Activated T-cell treated with anti-CD3 and anti-CD28 coated beads, Interleukin-2, amount 50 U/mL, for 4 hours (primary cell): ENCODE data around the gene PRAMEF27. TPM values are rescaled to one million over a fixed set of nuclear protein-coding genes. Genes with fewer than 3 reads are reported as not detected.
"Not testable (repeated sequence)": the region's sequence is repeated elsewhere in the genome, so short reads cannot be mapped to it uniquely, and the experiment has no call there.

Experiments
- ATAC-seq, 2 donors: fragments of 200-7000 bp; cut with Tn5 transposase; one replicate each; pipeline ENCODE4 v1.10.0; 2021
- DNase-seq: peaks from one replicate; pipeline ENCODE4 v3.0.0-alpha.2; 2020
- H3K27me3 Mint-ChIP-seq: one replicate; pipeline ENCODE4 v1.8.0; 2021; ENCODE audit warnings: low read depth, mixed read lengths
- H3K36me3 Mint-ChIP-seq: one replicate; pipeline ENCODE4 v1.8.0; 2022; ENCODE audit warnings: mixed read lengths; ENCODE audit not compliant: insufficient read depth
- H3K4me1 Mint-ChIP-seq: one replicate; pipeline ENCODE4 v1.8.0; 2021; ENCODE audit warnings: low read depth, mixed read lengths
- H3K4me3 Mint-ChIP-seq: one replicate; pipeline ENCODE4 v1.8.0; 2021; ENCODE audit warnings: mild to moderate bottlenecking, moderate library complexity, mixed read lengths
- H3K9me3 Mint-ChIP-seq: one replicate; pipeline ENCODE4 v1.8.0; 2021; ENCODE audit warnings: mixed read lengths
- total RNA-seq, 3 donors: library from RNA; stranded (reverse); gene quantifications; one replicate each; pipeline ENCODE4 v1.2.1, GENCODE V29; 2021

PRAMEF27 gene
- not detected for total RNA-seq

DNA sequence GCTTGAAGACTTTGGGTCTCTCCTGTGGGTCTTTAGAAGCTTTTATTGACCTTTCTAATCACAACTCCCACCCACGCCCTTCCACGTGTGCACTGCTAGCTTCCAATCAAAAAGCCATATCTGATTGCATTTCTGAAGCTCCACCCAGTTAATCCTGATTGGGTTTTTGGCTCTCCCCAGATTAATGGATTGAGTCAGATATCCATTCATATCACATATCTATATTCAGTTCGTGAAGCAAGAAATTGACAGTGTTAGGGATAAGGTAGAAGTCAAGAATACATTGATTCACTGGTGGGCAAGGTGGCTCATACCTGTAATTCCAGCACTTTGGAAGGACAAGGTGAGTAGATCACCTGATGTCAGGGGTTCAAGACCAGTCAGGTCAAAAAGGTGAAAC lies at the start of gene PRAMEF27:
TSS of gene PRAMEF27 (minus strand) at position 101 of the 400 bp plus-strand sequence. CDS start 2,916 bp downstream, outside the sequence.
- H3K4me1 Mint-ChIP-seq, H3K36me3 Mint-ChIP-seq, ATAC-seq, H3K9me3 Mint-ChIP-seq, DNase-seq, H3K27me3 Mint-ChIP-seq, H3K4me3 Mint-ChIP-seq: not testable (repeated sequence)

DNA sequence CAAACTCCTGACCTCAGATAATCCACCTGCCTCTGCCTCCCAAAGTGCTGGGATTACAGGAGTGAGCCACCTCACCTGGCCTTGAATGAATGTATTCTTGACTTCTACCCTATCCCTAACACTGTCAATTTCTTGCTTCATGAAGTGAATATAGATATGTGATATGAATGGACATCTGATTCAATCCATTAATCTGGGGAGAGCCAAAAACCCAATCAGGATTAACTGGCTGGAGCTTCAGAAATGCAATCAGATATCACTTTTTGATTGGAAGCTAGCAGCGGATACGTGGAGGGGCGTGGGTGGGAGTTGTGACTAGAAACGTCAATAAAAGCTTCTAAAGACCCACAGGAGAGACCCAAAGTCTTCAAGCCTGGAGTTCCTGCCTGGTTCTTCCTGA lies 14.1 kb upstream of the PRAMEF27 start, which contains the start of gene PRAMEF25:
TSS of gene PRAMEF25 (plus strand) at position 301 of the 400 bp plus-strand sequence. CDS start 2,920 bp downstream, outside the sequence.
- not testable (repeated sequence) for DNase-seq, H3K4me1 Mint-ChIP-seq, ATAC-seq, H3K36me3 Mint-ChIP-seq, H3K4me3 Mint-ChIP-seq, H3K27me3 Mint-ChIP-seq, H3K9me3 Mint-ChIP-seq

DNA sequence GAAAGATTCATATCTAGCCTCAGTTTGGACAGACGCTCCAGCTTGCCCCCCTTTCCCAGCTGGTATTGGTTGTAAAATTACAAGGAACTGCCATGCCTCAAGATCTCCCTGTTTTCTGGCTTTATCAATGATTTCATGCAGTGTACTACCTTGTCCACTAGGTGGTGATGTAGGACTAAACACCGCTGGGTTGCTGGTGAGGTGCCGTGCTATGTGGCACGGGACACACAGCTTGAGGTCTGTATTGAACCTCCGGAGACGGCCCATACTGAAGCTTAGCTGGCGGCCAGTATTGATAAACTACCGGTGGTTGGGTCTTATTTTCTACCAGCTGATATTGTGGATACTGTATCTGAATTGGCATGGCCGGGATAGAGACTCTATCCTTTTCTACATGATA lies 36.5 kb downstream of the PRAMEF27 start:
- not testable (repeated sequence) for H3K9me3 Mint-ChIP-seq, ATAC-seq, H3K4me3 Mint-ChIP-seq, H3K27me3 Mint-ChIP-seq, H3K4me1 Mint-ChIP-seq, DNase-seq, H3K36me3 Mint-ChIP-seq

DNA sequence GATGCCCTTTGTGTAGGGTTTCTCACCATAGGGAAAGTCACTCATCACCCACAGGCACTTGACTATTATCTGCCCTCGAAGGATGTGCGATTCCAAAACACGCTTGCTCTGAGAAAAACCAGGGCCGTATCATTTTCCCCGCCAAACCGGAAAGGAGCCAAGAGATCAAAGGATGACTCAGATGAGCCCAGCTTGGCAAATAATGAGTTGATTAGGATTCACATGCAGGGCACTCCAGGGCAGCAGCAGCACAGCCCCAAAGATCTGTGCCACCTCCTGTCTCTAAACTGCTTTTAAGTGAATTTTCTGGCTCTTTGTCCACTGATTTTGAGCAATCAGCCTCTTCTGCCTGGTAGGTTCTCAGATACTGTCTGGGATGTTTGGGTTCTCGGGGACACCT lies 44.4 kb downstream of the PRAMEF27 start:
- not testable (repeated sequence) for H3K4me1 Mint-ChIP-seq

DNA sequence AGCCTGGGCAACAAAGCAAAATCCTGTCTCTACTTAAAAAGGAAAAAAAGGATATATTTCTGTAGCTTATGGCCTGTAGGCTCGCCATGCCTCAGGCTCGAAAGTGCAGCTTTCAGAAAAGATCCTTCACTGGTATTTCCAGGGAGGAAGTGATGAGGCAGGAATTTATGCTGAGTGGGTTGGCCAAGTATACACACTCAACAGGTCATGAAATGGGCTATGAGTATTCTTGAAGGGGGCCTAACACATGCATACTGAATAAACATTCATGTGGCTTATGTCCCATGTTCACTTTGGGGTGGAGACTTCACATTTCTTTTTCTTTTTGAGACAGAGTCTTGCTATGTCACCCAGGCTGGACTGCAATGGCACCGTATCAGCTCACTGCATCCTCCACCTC lies 47.0 kb downstream of the PRAMEF27 start:
- ATAC-seq, H3K9me3 Mint-ChIP-seq, H3K4me3 Mint-ChIP-seq, DNase-seq, H3K36me3 Mint-ChIP-seq, H3K4me1 Mint-ChIP-seq, H3K27me3 Mint-ChIP-seq: not testable (repeated sequence)

More for the DNA sequence above, 44.4 kb downstream of the PRAMEF27 start:
- H3K36me3 Mint-ChIP-seq, ATAC-seq, DNase-seq, H3K4me3 Mint-ChIP-seq, H3K27me3 Mint-ChIP-seq, H3K9me3 Mint-ChIP-seq: not testable (repeated sequence)

DNA sequence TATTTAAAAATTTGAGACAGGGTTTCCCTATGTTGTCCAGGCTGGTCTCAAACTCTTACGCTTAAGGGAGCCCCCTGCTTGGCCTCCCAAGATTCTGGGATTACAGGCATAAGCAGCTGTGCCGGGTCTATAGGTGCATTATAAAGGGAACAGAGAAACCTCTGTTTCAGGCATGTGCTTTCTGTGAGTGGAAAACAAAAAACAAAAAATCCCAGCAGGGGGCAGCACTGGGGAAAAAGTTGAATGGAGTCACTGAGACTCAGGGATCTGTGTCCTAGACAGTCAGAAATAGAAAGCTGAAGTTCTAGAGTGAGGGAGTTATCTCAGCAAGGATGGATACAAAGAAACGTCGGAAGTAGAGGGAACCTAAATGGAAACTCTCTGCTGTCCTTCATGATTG lies 50.6 kb downstream of the PRAMEF27 start:
- DNase-seq, H3K27me3 Mint-ChIP-seq, H3K4me1 Mint-ChIP-seq, ATAC-seq, H3K4me3 Mint-ChIP-seq, H3K9me3 Mint-ChIP-seq, H3K36me3 Mint-ChIP-seq: not testable (repeated sequence)

Other genes starting within 250 kb of the PRAMEF27 start
- not detected for gene PRAMEF11, start 225.2 kb downstream of the PRAMEF27 start, total RNA-seq
- not detected for gene HNRNPCL1, start 207.9 kb downstream of the PRAMEF27 start, total RNA-seq
- gene PRAMEF2, start 199.5 kb downstream of the PRAMEF27 start, total RNA-seq = not detected
- not detected for gene PRAMEF4, start 170.4 kb downstream of the PRAMEF27 start, total RNA-seq
- not detected for gene PRAMEF10, start 158.3 kb downstream of the PRAMEF27 start, total RNA-seq
- gene PRAMEF7, start 140.0 kb downstream of the PRAMEF27 start, total RNA-seq = not detected
- gene PRAMEF6, start 109.0 kb downstream of the PRAMEF27 start, total RNA-seq = not detected
- not detected for gene HNRNPCL3, start 4.2 kb upstream of the PRAMEF27 start, total RNA-seq
- not detected for gene PRAMEF25, start 14.2 kb upstream of the PRAMEF27 start, total RNA-seq
- not detected for gene HNRNPCL2, start 60.3 kb upstream of the PRAMEF27 start, total RNA-seq
- not detected for gene PRAMEF26, start 99.4 kb upstream of the PRAMEF27 start, total RNA-seq
- gene HNRNPCL4, start 109.1 kb upstream of the PRAMEF27 start, total RNA-seq = not detected
- gene PRAMEF9, start 115.3 kb upstream of the PRAMEF27 start, total RNA-seq = not detected
- not detected for gene PRAMEF13, start 144.8 kb upstream of the PRAMEF27 start, total RNA-seq
- not detected for gene PRAMEF18, start 169.6 kb upstream of the PRAMEF27 start, total RNA-seq
- not detected for gene PRAMEF5, start 197.6 kb upstream of the PRAMEF27 start, total RNA-seq
- not detected for gene PRAMEF8, start 228.6 kb upstream of the PRAMEF27 start, total RNA-seq
- not detected for gene PRAMEF33, start 247.0 kb upstream of the PRAMEF27 start, total RNA-seq